Measurements from ENCODE around the gene PPP1R14D.

The PPP1R14D gene

DNA sequence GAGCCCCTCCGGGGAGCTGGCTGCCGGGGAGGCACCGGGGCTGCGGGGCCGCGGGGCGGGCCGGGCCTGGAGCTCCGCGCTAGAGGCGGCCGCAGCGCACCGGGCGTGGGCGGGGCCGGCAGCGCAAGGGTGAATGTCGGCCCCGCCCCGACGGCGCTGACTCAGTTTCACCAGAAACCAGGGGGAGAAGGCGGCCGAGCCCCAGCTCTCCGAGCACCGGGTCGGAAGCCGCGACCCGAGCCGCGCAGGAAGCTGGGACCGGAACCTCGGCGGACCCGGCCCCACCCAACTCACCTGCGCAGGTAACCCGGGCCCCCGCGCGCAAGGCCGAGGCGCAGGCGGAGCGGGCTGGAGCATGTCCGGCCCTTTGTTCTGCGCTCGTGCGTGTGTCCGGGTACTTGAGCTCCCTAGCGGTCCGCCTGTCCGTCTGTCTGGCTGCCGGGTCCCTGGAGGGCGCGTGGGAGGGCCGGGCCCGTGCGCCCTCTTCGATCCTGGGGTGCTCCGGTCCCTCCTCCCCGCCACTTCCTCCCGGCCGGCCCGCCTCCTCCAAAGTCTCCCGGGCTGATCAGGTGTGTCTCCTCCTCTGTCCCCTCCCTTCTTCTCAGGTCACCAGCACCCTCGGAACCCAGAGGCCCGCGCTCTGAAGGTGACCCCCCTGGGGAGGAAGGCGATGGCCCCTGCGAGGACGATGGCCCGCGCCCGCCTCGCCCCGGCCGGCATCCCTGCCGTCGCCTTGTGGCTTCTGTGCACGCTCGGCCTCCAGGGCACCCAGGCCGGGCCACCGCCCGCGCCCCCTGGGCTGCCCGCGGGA lies 15.6 kb upstream of the PPP1R14D start, which contains the start of gene SPINT1:
SPINT1 (plus strand) TSS at position 164 of the 811 bp plus-strand sequence; CDS start at position 671, 507 bp downstream.
- peaks cover 0 to 43% of the 10 kb centered on the region in 2 donors for H3K27me3 ChIP-seq
- H3K36me3 ChIP-seq = no peaks in the 10 kb centered on the region
- H3K27ac ChIP-seq = no peak within 1 kb of the TSS
- TF ChIP-seq, protein P1, sequence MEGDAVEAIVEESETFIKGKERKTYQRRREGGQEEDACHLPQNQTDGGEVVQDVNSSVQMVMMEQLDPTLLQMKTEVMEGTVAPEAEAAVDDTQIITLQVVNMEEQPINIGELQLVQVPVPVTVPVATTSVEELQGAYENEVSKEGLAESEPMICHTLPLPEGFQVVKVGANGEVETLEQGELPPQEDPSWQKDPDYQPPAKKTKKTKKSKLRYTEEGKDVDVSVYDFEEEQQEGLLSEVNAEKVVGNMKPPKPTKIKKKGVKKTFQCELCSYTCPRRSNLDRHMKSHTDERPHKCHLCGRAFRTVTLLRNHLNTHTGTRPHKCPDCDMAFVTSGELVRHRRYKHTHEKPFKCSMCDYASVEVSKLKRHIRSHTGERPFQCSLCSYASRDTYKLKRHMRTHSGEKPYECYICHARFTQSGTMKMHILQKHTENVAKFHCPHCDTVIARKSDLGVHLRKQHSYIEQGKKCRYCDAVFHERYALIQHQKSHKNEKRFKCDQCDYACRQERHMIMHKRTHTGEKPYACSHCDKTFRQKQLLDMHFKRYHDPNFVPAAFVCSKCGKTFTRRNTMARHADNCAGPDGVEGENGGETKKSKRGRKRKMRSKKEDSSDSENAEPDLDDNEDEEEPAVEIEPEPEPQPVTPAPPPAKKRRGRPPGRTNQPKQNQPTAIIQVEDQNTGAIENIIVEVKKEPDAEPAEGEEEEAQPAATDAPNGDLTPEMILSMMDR (IDR thresholded peaks at IDR 0.05) = no peak
- H3K4me1 ChIP-seq = peaks cover 0 to 24% (median 14%) of the 10 kb centered on the region in 4 donors
- H3K4me3 ChIP-seq = peak within 1 kb of the TSS; percentile 39 to 54
- DNase-seq = no peak
- no peaks in the 10 kb centered on the region for H3K9me3 ChIP-seq
- intact Hi-C loops (cut with DNase I; ENCODE audit: low total_unique reads) = no loop called here

DNA sequence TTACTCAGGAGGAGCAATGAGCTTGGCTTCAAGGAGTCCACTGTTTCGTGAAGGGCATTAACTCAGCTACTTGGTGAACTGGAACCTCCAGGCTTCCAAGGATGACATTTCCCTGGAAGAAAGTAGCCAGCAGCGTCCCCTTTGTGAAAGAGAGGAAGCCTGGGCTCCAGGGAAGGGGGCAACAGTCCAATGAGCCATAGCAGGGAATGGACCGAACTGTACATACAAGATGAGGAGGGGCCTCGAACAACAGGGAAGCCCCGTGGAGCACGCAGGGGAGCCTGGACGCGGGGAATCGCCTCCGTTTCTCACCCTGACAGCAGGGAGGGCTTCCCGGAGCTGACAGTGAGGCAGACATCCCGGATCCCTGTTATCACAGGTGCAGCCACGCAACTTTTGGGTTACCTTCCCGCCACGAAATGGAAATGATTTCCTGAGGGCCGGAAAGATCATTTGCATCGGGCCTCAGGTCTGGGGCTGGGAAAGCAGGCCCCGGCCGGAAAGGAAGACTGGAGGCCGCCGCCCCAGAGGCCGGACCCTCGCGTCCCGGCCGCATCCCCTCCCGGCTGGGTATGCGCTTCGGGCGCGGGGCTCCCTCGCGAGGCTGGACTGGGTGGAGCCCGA lies 14.9 kb upstream of the PPP1R14D start:
- H3K27ac ChIP-seq = no peak overlapping the region
- no peaks in the 10 kb centered on the region for H3K9me3 ChIP-seq
- TF ChIP-seq, protein P1 (IDR thresholded peaks at IDR 0.05) = no peak
- intact Hi-C loops (cut with DNase I; ENCODE audit: low total_unique reads) = no loop called here
- no peaks in the 10 kb centered on the region for H3K36me3 ChIP-seq
- H3K4me3 ChIP-seq = peak overlapping the region; percentile 39 to 54
- DNase-seq = no peak
- H3K4me1 ChIP-seq = peaks cover 0 to 24% (median 14%) of the 10 kb centered on the region in 4 donors
- H3K27me3 ChIP-seq = peaks cover 0 to 43% of the 10 kb centered on the region in 2 donors

DNA sequence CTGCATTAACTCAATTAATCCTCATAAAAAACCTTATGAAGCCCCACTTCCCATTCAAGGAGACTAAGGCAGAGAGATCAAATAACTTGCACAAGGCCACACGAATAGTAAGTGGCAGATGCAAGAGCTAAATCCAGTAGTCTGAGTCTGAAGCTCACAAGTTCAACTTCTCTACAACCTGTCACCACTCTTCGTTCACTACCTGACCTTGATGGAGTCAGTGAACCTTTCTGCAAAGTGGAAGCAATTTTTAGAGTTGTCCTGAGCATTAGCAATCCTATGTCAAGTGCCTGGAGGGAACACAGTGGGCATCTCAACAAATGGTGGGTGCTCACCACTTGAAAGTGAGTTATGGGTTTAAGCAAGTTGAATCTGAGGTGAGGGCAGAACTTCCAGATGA lies 13.2 kb upstream of the PPP1R14D start:
- TF ChIP-seq, protein P1 (IDR thresholded peaks at IDR 0.05) = no peak
- no peaks in the 10 kb centered on the region for H3K36me3 ChIP-seq
- H3K27me3 ChIP-seq = peaks cover 0 to 39% of the 10 kb centered on the region in 2 donors
- intact Hi-C loops (cut with DNase I; ENCODE audit: low total_unique reads) = loop anchor here (2.0 kb wide), 1 partner anchor 39 kb away; no protein-coding TSS in a partner anchor
- H3K27ac ChIP-seq = no peak overlapping the region
- no peak for DNase-seq
- H3K4me3 ChIP-seq = no peak overlapping the region
- no peaks in the 10 kb centered on the region for H3K9me3 ChIP-seq
- H3K4me1 ChIP-seq = peaks cover 0 to 24% (median 14%) of the 10 kb centered on the region in 4 donors

DNA sequence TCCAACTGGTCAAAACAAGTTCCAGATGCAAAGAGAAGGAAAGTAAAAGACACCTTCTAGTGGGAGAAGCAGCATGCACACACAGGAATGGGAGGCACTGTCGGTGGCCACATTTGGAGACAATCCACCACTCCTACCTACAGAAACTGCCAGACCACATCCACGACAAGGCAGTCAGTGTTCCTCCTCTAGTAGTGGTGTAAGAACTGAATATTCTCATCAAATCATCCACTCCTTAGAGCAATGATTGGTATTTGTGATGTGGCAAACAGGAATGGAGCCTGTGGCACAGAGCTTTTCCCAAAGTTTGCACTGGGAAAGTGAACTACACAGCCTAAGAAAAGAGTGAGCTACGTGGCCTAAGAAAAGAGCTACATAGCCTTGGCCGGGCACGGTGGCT lies 10.2 kb upstream of the PPP1R14D start:
- no peak for DNase-seq
- Histone ChIP-seq H3K27ac (no peak overlapping the region), H3K4me1 (peaks cover 0 to 11% (median 3%) of the 10 kb centered on the region in 4 donors), H3K4me3 (no peak overlapping the region), H3K36me3 (no peaks in the 10 kb centered on the region), H3K27me3 (peaks cover 0 to 13% of the 10 kb centered on the region in 2 donors), H3K9me3 (no peaks in the 10 kb centered on the region)
- intact Hi-C loops (cut with DNase I; ENCODE audit: low total_unique reads) = no loop called here
- TF ChIP-seq, protein P1 (IDR thresholded peaks at IDR 0.05) = no peak

DNA sequence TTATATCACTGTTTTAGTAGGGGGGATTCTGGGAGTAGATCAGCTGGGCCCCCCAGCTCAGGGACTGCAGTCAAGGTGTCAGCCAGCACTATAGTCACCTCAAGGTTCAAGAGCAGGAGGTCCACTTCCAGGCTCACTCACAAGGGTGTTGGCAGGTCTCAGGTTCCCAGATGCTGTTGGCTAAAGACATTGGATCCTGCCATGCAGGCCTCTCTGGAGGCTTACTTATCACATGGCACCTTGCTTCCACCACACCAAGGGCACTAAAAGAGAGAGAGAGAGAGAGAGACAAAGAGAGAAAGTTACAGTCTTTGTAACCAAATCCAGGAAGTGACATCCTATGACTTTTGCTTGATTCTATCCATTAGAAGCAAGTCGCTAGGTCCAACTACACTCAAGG lies 7.5 kb upstream of the PPP1R14D start:
- intact Hi-C loops (cut with DNase I; ENCODE audit: low total_unique reads) = no loop called here
- no peaks in the 10 kb centered on the region for H3K36me3 ChIP-seq
- TF ChIP-seq, protein P1 (IDR thresholded peaks at IDR 0.05) = no peak
- no peaks in the 10 kb centered on the region for H3K4me1 ChIP-seq
- H3K4me3 ChIP-seq = no peak overlapping the region
- H3K9me3 ChIP-seq = no peaks in the 10 kb centered on the region
- H3K27ac ChIP-seq = no peak overlapping the region
- no peak for DNase-seq
- peaks cover 0 to 2% of the 10 kb centered on the region in 2 donors for H3K27me3 ChIP-seq

Data from tibial artery (tissue), 4 donors.